Measurements from ENCODE around the gene COG1. TPM values are rescaled to one million over a fixed set of nuclear protein-coding genes. Genes with fewer than 3 reads are reported as not detected.
A peak's percentile ranks its signal among the peaks of the same experiment; 100 is the strongest.

COG1 gene
- total RNA-seq, 2 experiments from 2014 or later, result 26.6 to 33.9 TPM

- Mint-ChIP-seq H3K4me3 (no peak overlapping the region), H3K4me1 (peaks cover 9% of the 10 kb centered on the region), H3K36me3 (peaks cover 48% of the 10 kb centered on the region), H3K9me3 (ENCODE audit: low read depth) (no peaks in the 10 kb centered on the region), H3K27me3 (no peaks in the 10 kb centered on the region), H3K27ac (no peak overlapping the region)
- DNase-seq, result no peak
- ATAC-seq, result no peak
- CTCF ChIA-PET, result interaction anchor here (0.5 to 1.9 kb wide), 4 partner anchors 15 to 640 kb away, joined by 3 to 6 read pairs (median 3); no protein-coding TSS in a partner anchor
These were observed 4.3 kb downstream of the COG1 start for GRCh38 chr17:73197161-73197560.

- DNase-seq (no peak), ATAC-seq (no peak)
- Mint-ChIP-seq H3K36me3 (peaks cover 53% of the 10 kb centered on the region), H3K27me3 (no peaks in the 10 kb centered on the region), H3K4me3 (no peak overlapping the region), H3K4me1 (peaks cover 15% of the 10 kb centered on the region), H3K27ac (no peak overlapping the region), H3K9me3 (ENCODE audit: low read depth) (no peaks in the 10 kb centered on the region)
- CTCF ChIA-PET, result interaction anchor here (1.4 to 1.9 kb wide), 2 partner anchors 13 to 57 kb away, joined by 3 to 6 read pairs; no protein-coding TSS in a partner anchor
These were observed 5.5 kb downstream of the COG1 start for GRCh38 chr17:73198201-73198929.

GRCh38 chr17:73198930-73199260 lies 6.0 kb downstream of the COG1 start:
- no peak overlapping the region for H3K27ac Mint-ChIP-seq
- H3K27me3 Mint-ChIP-seq, result no peaks in the 10 kb centered on the region
- peaks cover 58% of the 10 kb centered on the region for H3K36me3 Mint-ChIP-seq
- DNase-seq, result no peak
- H3K4me1 Mint-ChIP-seq, result peaks cover 16% of the 10 kb centered on the region
- ATAC-seq, result no peak
- no peak overlapping the region for H3K4me3 Mint-ChIP-seq
- CTCF ChIA-PET, result no interaction called here
- H3K9me3 Mint-ChIP-seq (ENCODE audit: low read depth), result no peaks in the 10 kb centered on the region

GRCh38 chr17:73199751-73200317 lies 7.0 kb downstream of the COG1 start:
- Mint-ChIP-seq H3K27me3 (no peaks in the 10 kb centered on the region), H3K36me3 (peaks cover 60% of the 10 kb centered on the region), H3K27ac (no peak overlapping the region), H3K4me3 (no peak overlapping the region), H3K4me1 (peaks cover 17% of the 10 kb centered on the region), H3K9me3 (ENCODE audit: low read depth) (no peaks in the 10 kb centered on the region)
- CTCF ChIA-PET, result no interaction called here
- ATAC-seq (no peak), DNase-seq (no peak)

GRCh38 chr17:73200476-73200875 lies 7.6 kb downstream of the COG1 start:
- Mint-ChIP-seq H3K4me3 (no peak overlapping the region), H3K27me3 (no peaks in the 10 kb centered on the region), H3K9me3 (ENCODE audit: low read depth) (no peaks in the 10 kb centered on the region), H3K27ac (no peak overlapping the region), H3K4me1 (peaks cover 23% of the 10 kb centered on the region), H3K36me3 (peaks cover 64% of the 10 kb centered on the region)
- DNase-seq (no peak), ATAC-seq (no peak)
- CTCF ChIA-PET, result no interaction called here

- DNase-seq (no peak), ATAC-seq (no peak)
- no peaks in the 10 kb centered on the region for H3K27me3 Mint-ChIP-seq
- H3K4me1 Mint-ChIP-seq, result peaks cover 23% of the 10 kb centered on the region
- no peak overlapping the region for H3K4me3 Mint-ChIP-seq
- CTCF ChIA-PET, result interaction anchor here (1.7 kb wide), 1 partner anchor 16 kb away, joined by 6 read pairs; no protein-coding TSS in a partner anchor
- H3K9me3 Mint-ChIP-seq (ENCODE audit: low read depth), result no peaks in the 10 kb centered on the region
- no peak overlapping the region for H3K27ac Mint-ChIP-seq
- peaks cover 71% of the 10 kb centered on the region for H3K36me3 Mint-ChIP-seq
These were observed 8.6 kb downstream of the COG1 start for GRCh38 chr17:73201215-73202069.

- no peak overlapping the region for H3K4me3 Mint-ChIP-seq
- no peaks in the 10 kb centered on the region for H3K27me3 Mint-ChIP-seq
- H3K27ac Mint-ChIP-seq, result peak overlapping the region; percentile 54
- peaks cover 69% of the 10 kb centered on the region for H3K36me3 Mint-ChIP-seq
- ATAC-seq (no peak), DNase-seq (no peak)
- H3K4me1 Mint-ChIP-seq, result peaks cover 23% of the 10 kb centered on the region
- CTCF ChIA-PET, result interaction anchor here (1.0 to 1.7 kb wide), 3 partner anchors 10 to 25 kb away, joined by 3 to 6 read pairs (median 5); no protein-coding TSS in a partner anchor
- H3K9me3 Mint-ChIP-seq (ENCODE audit: low read depth), result no peaks in the 10 kb centered on the region
These were observed 10.4 kb downstream of the COG1 start for GRCh38 chr17:73203135-73203787.

GRCh38 chr17:73203788-73204479 lies 11.1 kb downstream of the COG1 start:
- H3K4me3 Mint-ChIP-seq, result no peak overlapping the region
- H3K27ac Mint-ChIP-seq, result peak overlapping the region; percentile 54
- H3K27me3 Mint-ChIP-seq, result no peaks in the 10 kb centered on the region
- CTCF ChIA-PET, result interaction anchor here (1.0 to 1.5 kb wide), 2 partner anchors 10 to 25 kb away, joined by 3 to 5 read pairs; no protein-coding TSS in a partner anchor
- ATAC-seq (peak; percentile 74), DNase-seq (peak; percentile 66)
- H3K4me1 Mint-ChIP-seq, result peaks cover 23% of the 10 kb centered on the region
- H3K36me3 Mint-ChIP-seq, result peaks cover 70% of the 10 kb centered on the region
- H3K9me3 Mint-ChIP-seq (ENCODE audit: low read depth), result no peaks in the 10 kb centered on the region

- H3K27me3 Mint-ChIP-seq, result no peaks in the 10 kb centered on the region
- no peaks in the 10 kb centered on the region for H3K9me3 Mint-ChIP-seq (ENCODE audit: low read depth)
- no peak for DNase-seq
- CTCF ChIA-PET, result interaction anchor here (0.7 to 1.2 kb wide), 2 partner anchors 9 to 13 kb away, joined by 3 to 4 read pairs; partner anchors contain the start of gene COG1
- ATAC-seq, result no peak
- H3K4me3 Mint-ChIP-seq, result no peak overlapping the region
- peaks cover 25% of the 10 kb centered on the region for H3K4me1 Mint-ChIP-seq
- no peak overlapping the region for H3K27ac Mint-ChIP-seq
- peaks cover 67% of the 10 kb centered on the region for H3K36me3 Mint-ChIP-seq
These were observed 12.7 kb downstream of the COG1 start for GRCh38 chr17:73205459-73205961.

GRCh38 chr17:73208139-73208827 lies 15.4 kb downstream of the COG1 start:
- Mint-ChIP-seq H3K4me3 (no peak overlapping the region), H3K27me3 (no peaks in the 10 kb centered on the region), H3K36me3 (peaks cover 56% of the 10 kb centered on the region), H3K9me3 (ENCODE audit: low read depth) (no peaks in the 10 kb centered on the region), H3K27ac (no peak overlapping the region), H3K4me1 (peaks cover 30% of the 10 kb centered on the region)
- no peak for DNase-seq
- CTCF ChIA-PET, result interaction anchor here (1.0 to 3.0 kb wide), 4 partner anchors 14 to 651 kb away, joined by 3 to 16 read pairs (median 4); a partner anchor contains a TSS
- ATAC-seq, result no peak

- Mint-ChIP-seq H3K4me3 (no peak overlapping the region), H3K36me3 (peaks cover 54% of the 10 kb centered on the region)
- ATAC-seq, result no peak
These were observed 16.6 kb downstream of the COG1 start for GRCh38 chr17:73209436-73209835.

More at GRCh38 chr17:73209436-73209835, 16.6 kb downstream of the COG1 start:
- CTCF ChIA-PET, result interaction anchor here (1.3 to 3.0 kb wide), 2 partner anchors 18 to 27 kb away, joined by 3 to 16 read pairs; no protein-coding TSS in a partner anchor
- Mint-ChIP-seq H3K27ac (no peak overlapping the region), H3K27me3 (no peaks in the 10 kb centered on the region), H3K9me3 (ENCODE audit: low read depth) (no peaks in the 10 kb centered on the region), H3K4me1 (peaks cover 25% of the 10 kb centered on the region)
- no peak for DNase-seq
